GM21786 (cell line): Measurements from ENCODE around the gene FAM118B.
A peak's percentile ranks its signal among the peaks of the same experiment; 100 is the strongest.

Source experiments
- ATAC-seq: cut with Tn5 transposase; IDR thresholded peaks from one replicate; pipeline ENCODE4 v1.9.1; 2021; ENCODE audit not compliant: unreplicated experiment

Gene FAM118B

DNA sequence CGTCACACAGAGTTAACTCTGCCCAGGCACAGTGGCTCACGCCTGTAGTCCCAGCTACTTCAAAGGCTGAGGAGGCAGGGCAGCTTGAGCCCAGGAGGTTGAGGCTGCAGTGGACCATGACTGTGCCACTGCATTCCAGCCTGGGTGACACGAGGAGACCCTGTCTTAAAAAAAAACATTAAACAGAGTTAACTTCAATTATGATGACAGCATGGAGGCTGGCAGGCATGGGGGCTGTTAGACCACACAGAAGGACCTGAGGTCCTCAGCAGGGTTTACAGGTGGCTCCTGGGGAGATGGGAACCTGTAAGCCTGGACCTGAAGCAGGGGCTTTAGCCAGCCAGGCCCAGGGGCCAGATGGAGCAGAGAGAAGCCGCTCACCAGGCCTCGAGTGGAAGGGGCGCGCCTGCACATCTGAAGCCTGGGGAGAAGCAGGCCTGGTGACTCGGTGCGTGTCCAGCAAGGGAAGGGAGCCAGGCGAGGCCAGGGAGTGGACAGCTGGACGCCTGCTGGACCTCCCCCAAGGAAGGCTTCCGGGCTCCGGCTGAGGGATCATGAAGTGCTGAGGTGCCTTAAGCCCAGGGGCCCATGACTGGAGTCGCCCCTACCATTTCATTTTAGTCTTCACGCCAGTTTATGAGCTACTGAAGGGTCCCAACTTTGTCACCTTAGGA lies 25.4 kb upstream of the FAM118B start:
- no peak for ATAC-seq

DNA sequence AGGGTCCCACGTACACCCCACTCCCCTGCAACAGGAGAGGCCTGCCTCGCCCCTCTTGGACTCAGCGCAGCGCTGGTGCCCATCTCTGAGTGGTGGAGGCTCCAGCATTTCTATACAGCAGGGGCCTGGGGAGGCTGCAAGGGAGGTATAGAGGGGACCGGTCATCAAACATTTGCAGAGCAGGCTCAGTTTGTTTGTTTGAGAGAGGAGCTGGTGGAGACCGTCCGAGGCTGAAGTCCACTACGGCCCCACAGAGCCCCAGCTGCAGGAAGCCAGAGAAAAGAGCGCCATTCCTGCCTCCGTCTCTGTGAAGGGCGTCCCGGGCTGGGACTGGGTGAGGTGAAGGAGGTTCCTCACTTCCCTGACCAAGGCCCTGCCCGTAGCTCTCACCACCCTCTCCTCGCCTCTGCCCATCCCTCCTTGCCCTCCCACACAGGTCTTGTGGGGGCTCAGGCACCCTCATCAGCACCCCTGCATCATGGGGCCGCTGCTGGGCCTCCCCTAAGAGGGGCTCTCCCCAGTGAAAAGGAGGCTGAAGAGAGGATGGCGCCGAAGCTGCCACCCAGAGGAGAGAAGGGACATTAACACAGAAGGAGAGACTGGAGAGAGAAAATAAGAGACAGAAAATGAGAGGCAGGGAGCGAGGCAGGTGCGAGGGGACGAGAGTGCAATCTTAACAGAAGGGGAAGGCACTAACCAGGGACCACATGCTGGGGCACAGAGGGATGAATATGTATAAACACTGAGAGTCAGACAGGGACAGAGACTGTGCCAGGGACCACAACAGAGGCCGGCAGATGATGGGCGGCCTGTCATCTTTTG lies 24.7 kb upstream of the FAM118B start:
- no peak for ATAC-seq

DNA sequence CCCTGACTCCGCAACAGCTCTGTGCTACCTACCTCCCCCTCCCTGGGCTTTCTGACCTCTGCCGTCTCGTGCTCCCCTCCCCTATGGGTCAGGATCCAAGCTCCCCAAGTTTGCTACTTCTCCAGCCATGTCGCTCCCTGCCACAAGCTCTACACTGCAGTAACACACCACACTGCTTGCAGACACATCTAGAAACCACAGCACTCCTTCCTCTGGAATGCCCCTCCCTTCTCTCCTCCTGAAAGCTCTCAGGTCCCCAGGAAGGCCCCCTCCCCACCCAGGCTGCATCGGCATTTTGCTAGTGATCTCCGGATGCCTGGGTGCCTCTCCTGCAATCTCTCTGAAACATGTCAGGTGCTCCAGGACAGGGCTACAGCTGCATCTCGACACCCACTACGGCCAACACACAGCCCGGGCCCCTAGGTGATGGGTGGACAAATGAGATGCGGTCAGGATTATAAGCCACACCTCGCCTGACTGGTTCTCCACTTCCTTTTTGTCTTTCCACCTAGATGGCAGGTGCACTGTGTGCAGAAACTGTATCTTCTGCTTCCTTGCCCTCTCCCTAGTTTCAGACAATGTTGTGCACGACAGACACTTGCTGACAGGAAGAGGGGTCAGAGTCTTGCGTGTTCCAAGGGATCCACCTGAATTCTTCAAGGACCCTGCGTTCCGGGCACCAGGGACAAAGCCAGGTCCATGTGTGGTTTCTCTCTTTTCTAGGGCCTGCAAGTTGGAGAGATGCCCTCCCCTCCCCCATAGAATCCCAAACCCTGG lies 23.1 kb upstream of the FAM118B start:
- ATAC-seq, result peak; percentile 61

DNA sequence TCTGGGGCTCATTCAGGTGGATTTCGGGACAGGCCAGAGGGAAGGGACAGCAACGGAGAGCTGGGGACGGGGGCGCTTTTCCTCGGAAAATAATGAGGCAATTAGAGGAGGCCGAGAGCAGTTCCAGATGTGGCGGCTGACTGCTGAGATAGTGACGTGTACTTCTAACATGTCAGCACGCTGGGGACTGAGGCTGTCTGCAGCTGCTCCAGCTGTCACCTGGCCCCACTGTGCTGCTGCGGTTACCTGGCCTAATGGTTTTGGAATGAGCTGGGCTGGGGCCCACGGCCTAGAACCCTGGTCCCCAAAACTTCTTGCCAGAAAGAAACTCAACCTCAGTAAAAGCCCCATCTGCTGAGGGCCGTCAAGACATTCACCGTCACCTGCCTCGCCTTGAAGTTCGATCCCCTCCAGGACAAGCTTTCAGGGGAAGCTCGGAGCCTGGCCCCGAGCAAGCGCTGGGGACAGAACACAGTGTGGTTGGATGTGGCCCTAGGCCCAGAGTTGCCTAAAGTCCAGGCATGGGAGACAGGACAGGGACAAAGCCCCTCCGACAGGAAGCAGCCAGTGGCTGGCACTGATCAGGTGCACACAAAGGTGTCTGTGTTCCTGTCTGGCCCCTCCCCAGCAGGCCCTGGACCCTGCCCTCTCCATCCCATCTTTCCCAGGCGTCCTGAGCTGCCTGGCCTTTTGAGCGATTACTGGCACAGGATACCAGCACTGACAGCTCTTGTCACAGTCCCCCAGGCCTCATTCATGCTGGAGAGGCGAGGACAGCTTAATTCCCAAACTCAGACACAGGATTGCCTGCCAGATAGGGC lies 22.3 kb upstream of the FAM118B start:
- no peak for ATAC-seq

DNA sequence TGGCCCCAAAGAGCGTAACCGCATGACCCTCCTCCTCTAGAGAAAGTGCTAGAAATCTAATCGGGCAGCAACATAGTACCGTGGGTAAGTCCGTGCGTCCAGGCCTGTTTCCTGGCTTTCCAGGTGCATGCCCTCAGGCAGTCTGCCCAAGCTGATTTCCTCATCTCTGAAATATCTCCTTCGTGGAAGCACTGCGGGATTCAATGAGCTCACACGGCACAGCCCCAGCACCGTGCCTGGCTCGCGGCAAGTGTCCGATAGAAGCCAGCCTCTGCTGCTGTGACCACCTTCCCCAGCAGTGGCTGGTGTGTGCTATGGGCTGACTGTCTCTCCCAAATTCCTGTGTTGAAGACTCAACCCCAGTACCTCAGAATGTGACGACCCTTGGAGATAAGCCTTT lies 20.8 kb upstream of the FAM118B start:
- ATAC-seq, result no peak

DNA sequence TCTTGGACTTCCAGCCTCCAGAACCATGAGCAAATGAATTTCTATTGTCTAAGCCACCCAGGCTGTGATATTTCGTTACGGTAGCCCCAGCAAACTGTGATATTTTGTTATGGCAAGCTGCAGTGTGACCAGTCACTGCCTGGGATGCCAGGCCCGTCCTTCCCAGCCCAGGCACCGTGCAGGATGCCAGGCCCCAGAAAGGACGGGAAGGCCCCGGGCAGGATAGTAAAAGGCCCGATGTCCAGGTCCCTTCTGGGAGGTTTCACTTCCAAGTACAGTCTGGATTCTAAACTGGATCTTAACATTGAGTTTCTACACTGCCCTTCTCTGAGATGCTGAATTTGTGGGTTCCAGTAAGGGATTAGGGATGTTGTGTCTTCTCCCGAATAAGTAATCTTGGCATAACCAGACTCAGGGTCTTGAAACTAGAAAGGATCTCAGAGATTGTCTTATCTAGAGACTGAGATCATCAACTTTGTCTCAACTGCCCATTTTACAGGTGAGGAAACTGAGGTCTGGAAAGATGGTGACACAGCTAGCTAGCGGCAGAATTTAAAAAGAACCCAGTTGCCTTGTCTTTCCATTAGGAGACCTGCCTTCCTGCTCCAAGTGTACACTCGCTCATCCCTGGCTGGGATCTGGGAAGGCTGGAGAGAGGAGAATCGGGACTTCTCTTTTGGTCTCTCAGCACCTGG lies 20.1 kb upstream of the FAM118B start:
- ATAC-seq, result no peak

DNA sequence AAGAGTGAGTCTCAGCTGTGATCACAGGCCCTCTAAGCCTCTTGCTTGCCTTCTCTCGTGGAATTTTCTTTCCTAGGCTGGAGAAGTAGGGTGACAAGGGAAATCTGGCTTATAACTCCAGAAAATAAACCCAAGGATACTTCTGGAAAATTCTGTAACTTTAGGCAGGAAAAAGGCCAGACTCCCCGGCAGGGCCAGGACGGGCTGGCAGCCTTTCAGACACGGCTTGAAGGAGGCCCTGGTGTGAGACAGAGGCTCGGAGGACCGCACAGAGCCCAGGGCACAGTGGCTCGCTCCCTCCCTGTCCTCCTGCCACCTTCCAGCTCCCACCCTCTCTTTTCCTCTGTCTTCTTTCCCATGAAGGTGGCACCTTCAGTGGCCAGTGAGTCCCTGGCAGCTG lies 19.2 kb upstream of the FAM118B start:
- no peak for ATAC-seq

DNA sequence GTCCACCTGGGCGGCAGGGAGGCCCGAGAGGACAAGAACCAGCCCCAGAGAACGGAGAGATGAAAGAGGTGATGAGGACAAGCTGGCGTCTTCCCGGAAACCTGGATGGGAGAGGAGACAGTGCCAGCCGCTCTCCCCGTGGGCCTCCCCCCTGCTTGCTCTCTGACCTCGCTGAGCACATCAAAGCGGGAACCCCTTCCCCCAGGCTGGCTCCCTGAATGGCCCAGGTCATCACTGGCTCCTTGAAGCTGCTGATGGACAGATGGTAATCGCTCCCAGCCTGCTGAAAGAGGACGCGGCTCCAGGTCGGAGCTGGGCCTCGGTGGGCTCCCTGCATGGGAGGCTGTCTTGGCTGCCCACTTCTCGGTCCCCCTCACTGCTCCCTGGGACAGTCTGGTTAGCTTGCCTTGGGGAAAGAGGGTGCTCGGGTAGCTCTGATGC lies 18.5 kb upstream of the FAM118B start:
- ATAC-seq, result no peak

DNA sequence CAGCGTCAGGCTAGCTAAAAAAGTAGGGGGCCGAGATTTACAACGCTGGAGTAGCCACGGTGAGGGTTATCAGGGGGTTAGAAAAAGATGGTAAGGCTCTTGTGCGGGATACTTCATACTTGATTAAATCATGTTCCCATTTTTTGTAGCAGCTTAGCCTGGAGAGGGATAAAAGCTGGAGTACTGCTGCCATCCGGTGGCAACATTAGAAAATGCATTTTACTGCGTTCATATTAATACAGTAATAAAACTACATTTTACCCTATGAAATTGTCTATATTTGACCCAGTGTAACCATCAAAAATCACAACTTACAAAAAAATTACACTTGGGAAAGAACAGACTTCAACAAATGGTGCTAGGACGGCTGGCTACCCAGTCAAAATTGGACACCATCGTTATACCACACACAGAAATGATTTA lies 17.4 kb upstream of the FAM118B start:
- no peak for ATAC-seq

DNA sequence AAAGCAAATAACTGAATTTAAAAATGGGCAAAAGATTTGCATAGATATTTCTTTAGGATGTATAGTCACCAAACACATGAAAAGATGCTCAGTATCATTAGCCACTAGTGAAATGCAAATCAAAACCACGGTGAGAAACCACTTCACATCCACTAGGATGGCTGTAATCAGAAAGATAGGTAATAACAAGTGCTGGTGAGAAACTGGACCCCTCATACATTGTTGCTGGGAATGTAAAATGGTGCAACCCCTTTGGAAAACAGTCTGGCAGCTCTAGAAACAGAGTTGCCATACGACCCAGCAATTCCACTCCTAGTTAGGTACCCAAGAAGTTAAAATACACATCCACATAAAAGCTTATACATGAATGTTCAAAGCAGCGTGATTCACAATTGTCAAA lies 16.5 kb upstream of the FAM118B start:
- no peak for ATAC-seq

DNA sequence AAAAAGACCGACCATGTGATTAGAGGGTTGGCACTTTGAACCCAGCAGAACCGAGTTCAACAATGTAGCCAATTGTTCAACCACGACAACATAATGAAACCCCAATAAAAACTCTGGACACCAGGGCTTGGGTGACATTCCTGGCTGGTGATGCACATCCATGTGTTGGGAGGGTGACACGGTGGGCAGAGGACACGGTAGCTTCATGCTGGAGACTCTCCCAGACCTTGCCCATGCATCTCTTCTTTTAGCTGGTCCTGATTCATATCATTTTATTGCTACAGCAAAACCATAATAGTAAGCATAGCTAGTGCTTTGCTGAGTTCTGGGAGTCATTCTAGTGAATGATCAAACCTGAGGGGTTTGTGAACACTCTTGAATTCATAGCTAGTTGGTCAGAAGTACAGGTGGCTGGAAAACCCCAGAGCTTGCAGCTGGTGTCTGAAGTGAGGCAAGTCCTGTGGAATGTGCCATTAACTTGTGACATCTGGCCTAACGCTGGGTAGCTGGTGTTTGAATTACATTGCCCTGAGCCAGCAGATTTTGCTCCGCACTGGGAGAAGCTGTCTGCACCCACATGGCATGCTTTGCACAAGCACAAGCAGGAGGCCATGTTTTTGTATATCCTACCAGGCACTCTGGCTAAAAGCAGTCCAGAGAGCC lies 14.2 kb upstream of the FAM118B start:
- ATAC-seq, result no peak

DNA sequence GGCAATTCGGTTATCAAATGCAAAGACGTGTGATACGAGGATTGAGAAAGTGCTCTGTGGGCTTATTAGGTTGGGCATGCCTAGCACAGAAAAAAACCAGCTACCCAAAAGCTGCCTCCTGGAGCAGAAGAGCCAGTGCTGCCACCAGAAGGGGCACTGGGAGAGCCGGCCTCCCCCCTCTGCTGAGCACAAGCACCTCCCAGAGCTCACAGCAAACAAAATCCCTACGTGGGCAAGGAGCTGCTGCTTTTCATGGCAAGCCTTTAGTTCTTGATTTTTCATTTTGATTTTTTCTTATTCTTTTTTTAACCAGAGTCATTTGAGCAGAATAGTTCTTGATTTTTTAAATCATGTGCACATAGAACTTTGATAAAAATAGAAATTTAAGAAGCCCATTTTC lies 12.9 kb upstream of the FAM118B start:
- ATAC-seq, result no peak

DNA sequence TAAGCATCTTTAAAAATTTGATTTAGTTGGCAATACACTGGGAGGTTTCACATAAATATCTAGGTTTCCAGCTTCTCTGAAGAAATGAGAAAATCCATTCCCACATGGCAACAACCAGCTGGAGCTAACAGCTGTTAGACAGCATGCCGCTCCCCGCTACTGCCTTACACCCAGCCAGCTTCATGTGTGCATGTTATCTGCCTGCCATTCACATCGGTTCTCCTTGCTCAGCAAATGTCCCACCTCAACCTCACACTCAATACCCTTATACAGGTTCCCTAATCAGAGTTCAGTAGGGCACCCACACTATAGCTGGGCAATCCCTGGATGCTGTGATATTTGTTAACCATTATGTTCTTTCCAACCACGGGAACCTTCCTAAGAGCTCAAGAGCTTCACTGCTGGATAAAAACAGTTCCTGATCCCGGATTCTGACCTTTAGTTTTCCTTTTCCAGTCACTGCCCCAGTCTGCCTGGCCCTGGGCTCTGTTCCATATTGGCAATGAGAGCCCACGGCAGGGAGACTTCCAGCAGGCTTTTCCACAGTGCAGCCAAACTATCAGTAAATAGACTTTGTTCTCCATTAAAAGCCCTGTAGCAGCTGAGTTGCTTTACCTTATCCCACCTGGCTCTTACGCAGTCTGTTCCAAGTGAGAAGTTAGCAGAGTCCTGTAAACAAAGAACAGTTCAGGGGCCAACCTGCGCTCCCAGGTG lies 8.8 kb upstream of the FAM118B start:
- ATAC-seq, result no peak

DNA sequence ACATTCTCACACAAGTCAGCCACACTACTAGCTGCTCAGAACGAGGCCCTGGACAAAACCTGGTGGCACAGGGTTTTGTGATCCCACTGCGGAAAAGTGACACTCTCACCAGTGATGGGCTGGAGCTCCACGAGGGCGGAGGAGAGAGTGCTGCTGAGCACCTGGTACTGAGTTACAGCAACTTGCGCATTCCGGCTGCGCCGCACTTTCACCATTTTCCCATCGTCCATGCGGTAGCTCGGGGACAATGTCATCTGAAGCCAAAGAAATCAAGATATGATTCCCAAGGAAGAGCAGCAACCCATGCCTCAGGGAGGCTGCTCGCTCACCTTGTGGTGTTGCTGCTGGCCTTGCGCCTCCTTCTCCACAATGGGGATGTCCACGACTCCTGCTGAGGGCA lies 6.2 kb upstream of the FAM118B start:
- ATAC-seq, result no peak

DNA sequence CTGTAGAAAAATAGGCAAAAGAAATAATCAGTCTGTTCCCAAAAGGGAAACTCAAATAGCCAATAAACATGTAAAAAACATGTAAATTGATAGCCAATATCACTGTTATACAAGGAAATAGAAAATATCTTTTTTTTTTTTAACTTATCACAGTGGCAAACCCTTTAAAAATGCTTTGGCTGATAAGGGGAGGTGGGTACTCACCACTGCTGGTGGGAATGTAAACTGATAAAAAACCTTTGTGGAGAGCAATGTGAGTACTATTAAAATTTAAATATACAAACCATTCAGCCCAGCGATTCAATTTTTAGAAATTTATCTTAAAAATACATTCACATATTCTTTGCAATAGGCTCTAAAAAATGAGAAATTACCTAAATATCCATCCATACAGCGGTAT lies 3.7 kb upstream of the FAM118B start:
- no peak for ATAC-seq

DNA sequence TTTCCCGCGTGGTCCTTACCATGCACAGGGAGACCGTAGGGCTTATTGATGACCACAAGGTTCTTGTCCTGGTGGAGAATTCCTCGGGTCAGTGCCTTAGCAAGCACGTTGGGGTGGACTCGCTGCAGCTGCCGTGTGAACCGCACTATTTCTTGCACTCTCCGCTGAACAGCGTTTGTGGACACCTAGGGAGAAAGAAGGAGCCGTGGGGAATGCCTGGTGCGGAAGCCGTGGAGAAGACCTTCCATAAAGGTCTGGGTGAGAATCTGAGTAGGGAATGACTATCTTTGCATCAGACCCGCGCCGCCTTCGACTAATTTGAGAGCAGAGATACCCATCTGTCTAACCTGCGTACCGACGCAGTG lies 729 bp upstream of the FAM118B start:
- no peak for ATAC-seq

DNA sequence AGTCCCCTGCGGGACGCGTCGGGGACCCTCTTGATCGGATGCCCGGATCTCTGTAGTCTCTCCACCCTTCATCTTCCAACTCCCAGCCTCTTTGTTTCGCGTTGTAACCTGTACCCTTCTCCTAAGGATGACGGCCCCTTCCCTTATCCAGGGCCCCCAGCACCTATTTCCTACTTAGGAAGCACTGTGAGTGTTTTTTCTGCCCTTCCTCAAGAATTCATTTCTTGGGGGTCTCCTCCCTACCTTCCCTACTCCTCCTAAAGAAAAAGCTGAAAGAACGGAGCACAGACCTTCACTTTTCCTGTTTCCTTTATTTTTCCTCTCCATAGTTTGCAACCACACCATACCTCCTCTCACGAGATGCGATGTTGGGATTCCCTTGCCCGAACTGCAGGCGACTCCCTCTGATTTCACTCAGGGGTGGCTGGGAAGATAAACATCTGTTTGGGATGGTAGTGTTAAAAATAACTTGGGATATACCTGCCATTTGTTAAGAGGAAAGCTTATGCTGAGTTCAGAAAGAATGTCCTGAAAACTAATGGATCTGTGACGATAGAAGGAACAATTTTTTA lies 593 bp downstream of the FAM118B start:
- ATAC-seq, result peak; percentile 2

DNA sequence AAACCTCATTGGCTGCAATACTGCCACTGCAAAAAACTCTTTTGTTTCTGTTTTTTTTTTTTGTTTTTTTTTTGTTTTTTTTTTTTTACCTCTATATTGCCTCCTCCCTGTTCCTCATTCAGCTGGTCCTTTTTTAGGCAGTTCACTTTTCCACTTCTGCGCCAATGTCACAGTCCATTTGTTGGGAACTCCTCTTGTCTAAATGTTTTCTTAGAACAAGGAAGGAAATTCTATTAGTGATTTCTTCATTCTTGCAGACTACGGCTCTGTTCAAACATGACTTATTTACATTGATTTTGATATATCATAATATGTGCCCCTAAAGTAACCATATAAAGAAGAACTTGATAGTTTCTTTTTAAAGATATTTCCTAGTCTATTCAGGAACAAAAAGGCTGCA lies 2.9 kb downstream of the FAM118B start:
- no peak for ATAC-seq

DNA sequence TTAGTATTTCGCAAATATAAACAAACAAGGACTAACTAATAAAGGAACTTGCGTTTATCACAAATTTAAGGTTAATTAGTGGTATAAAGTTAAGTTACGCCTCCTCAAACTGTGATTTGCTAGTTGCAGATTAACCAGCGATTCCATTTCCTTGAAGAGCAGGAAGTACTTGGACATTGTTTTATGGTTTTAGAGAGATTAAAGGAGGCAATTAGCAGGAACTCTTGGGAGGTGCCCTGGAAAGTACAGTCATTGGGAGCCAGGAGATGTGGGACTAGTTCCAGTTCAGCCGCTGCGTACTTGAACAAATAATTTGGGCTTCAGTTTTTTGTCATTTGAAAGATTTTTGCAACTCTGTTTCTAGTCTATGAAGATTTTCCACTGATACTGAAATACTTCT lies 3.3 kb downstream of the FAM118B start:
- ATAC-seq, result no peak
